Tibial nerve (tissue), 4 donors: ENCODE data around the gene NDFIP1. TPM values are rescaled to one million over a fixed set of nuclear protein-coding genes. Genes with fewer than 3 reads are reported as not detected.
A peak's percentile ranks its signal among the peaks of the same experiment; 100 is the strongest.

ENCODE experiments used
- DNase-seq, 2 donors: peaks; one replicate each; pipeline ENCODE4 v3.0.0-alpha.2; 2019; ENCODE audit warnings: low spot score in 2 of 2
- H3K27ac ChIP-seq, 4 donors: fragments of 200-600 bp; sonication (generic) in 3 of 4; one replicate each; pipeline ENCODE4 v1.5.1; 2017 to 2019; ENCODE audit warnings: mild to moderate bottlenecking in 1 of 4
- H3K27me3 ChIP-seq, 2 donors: fragments of 200-600 bp; sonication (generic) in 1 of 2; one replicate each; pipeline versions ENCODE4 v1.5.1 to v1.6.0; 2017 to 2019
- H3K36me3 ChIP-seq, 3 donors: fragments of 200-600 bp; sonication (generic); one replicate each; pipeline ENCODE4 v1.5.1; 2018 to 2019
- H3K4me1 ChIP-seq, 4 donors: fragments of 200-600 bp; sonication (generic) in 3 of 4; one replicate each; pipeline ENCODE4 v1.5.1; 2017 to 2019
- H3K4me3 ChIP-seq, 4 donors: fragments of 200-600 bp; sonication (generic) in 3 of 4; one replicate each; pipeline ENCODE4 v1.5.1; 2017 to 2019; ENCODE audit warnings: mild to moderate bottlenecking in 1 of 4, moderate library complexity in 1 of 4
- H3K9me3 ChIP-seq, 4 donors: fragments of 200-600 bp; sonication (generic) in 3 of 4; one replicate each; pipeline ENCODE4 v1.5.1; 2017 to 2019
- EP300 ChIP-seq, 2 donors: sonication (generic); formaldehyde crosslinking; IDR thresholded peaks; one replicate each; pipeline ENCODE4 v1.6.1; 2017; ENCODE audit warnings: antibody characterized with exemption in 2 of 2, mild to moderate bottlenecking in 1 of 2
- POLR2A ChIP-seq, 2 donors: fragments of 450-650 bp; IDR thresholded peaks; one replicate each; pipeline ENCODE4 v1.6.1; 2017; ENCODE audit warnings: antibody characterized with exemption in 2 of 2, mild to moderate bottlenecking in 2 of 2, moderate library complexity in 2 of 2
- WGBS, 2 donors: methylation state at CpG; one replicate each; pipeline ENCODE4 v1.1.5; 2018; 5-methylcytosine and 5-hydroxymethylcytosine counted together
- total RNA-seq, 4 donors: library from RNA; depleted of rRNA; stranded (reverse); fragments of >200 nt; gene quantifications; one replicate each; pipeline ENCODE4 v1.1.0, GENCODE V29; 2016
- TF ChIP-seq, protein P1 (sequence below), 5 experiments: fragments of 200-600 bp in 3 of 5; fragments of 450-650 bp in 2 of 5; sonication (generic) in 3 of 5; IDR thresholded peaks; one replicate each; pipeline ENCODE4 v1.5.1; 2016 to 2019; ENCODE audit warnings: antibody characterized with exemption in 5 of 5, mild to moderate bottlenecking in 3 of 5, moderate library complexity in 2 of 5

Gene NDFIP1
- total RNA-seq, 4 donors from 2014 or later, result 96.1 to 172 (median 107) TPM

- no peak for DNase-seq
- TF ChIP-seq EP300 (IDR thresholded peaks at IDR 0.05), result no peak
- no peak for TF ChIP-seq POLR2A (IDR thresholded peaks at IDR 0.05)
- TF ChIP-seq, protein P1, sequence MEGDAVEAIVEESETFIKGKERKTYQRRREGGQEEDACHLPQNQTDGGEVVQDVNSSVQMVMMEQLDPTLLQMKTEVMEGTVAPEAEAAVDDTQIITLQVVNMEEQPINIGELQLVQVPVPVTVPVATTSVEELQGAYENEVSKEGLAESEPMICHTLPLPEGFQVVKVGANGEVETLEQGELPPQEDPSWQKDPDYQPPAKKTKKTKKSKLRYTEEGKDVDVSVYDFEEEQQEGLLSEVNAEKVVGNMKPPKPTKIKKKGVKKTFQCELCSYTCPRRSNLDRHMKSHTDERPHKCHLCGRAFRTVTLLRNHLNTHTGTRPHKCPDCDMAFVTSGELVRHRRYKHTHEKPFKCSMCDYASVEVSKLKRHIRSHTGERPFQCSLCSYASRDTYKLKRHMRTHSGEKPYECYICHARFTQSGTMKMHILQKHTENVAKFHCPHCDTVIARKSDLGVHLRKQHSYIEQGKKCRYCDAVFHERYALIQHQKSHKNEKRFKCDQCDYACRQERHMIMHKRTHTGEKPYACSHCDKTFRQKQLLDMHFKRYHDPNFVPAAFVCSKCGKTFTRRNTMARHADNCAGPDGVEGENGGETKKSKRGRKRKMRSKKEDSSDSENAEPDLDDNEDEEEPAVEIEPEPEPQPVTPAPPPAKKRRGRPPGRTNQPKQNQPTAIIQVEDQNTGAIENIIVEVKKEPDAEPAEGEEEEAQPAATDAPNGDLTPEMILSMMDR (IDR thresholded peaks at IDR 0.05), result no peak
- Histone ChIP-seq H3K27me3 (no peaks in the 10 kb centered on the region), H3K36me3 (no peaks in the 10 kb centered on the region), H3K27ac (peak overlapping the region in 2 of 4 donors; percentile 85 to 93), H3K4me1 (peaks cover 0 to 43% (median 15%) of the 10 kb centered on the region in 4 donors), H3K9me3 (no peaks in the 10 kb centered on the region), H3K4me3 (no peak overlapping the region)
- WGBS, 2 donors, result 38 to 39% methylated on average over 2 of the region's 2 CpGs
These were observed 43.3 kb upstream of the NDFIP1 start for GRCh38 chr5:142065273-142065672.

- 78 to 83% methylated on average over 6 of the region's 6 CpGs for WGBS, 2 donors
These were observed 38.8 kb upstream of the NDFIP1 start for GRCh38 chr5:142069606-142070399.

GRCh38 chr5:142070734-142071133, 37.8 kb upstream of the NDFIP1 start:
- Histone ChIP-seq H3K27me3 (no peaks in the 10 kb centered on the region), H3K9me3 (no peaks in the 10 kb centered on the region), H3K4me3 (no peak overlapping the region), H3K36me3 (no peaks in the 10 kb centered on the region), H3K4me1 (no peaks in the 10 kb centered on the region), H3K27ac (no peak overlapping the region)
- no peak for DNase-seq
- TF ChIP-seq, protein P1 (IDR thresholded peaks at IDR 0.05), result no peak
- TF ChIP-seq EP300 (IDR thresholded peaks at IDR 0.05), result no peak
- TF ChIP-seq POLR2A (IDR thresholded peaks at IDR 0.05), result no peak

More at GRCh38 chr5:142069606-142070399, 38.8 kb upstream of the NDFIP1 start:
- DNase-seq, result no peak
- Histone ChIP-seq H3K4me1 (peaks cover 0 to 9% (median 3%) of the 10 kb centered on the region in 4 donors), H3K4me3 (no peak overlapping the region), H3K9me3 (no peaks in the 10 kb centered on the region), H3K27ac (no peak overlapping the region), H3K27me3 (no peaks in the 10 kb centered on the region), H3K36me3 (no peaks in the 10 kb centered on the region)
- TF ChIP-seq EP300 (IDR thresholded peaks at IDR 0.05) (no peak), POLR2A (IDR thresholded peaks at IDR 0.05) (no peak)
- TF ChIP-seq, protein P1 (IDR thresholded peaks at IDR 0.05), result no peak

- Histone ChIP-seq H3K4me3 (no peak overlapping the region), H3K4me1 (no peaks in the 10 kb centered on the region), H3K27me3 (no peaks in the 10 kb centered on the region), H3K9me3 (no peaks in the 10 kb centered on the region), H3K36me3 (no peaks in the 10 kb centered on the region), H3K27ac (no peak overlapping the region)
- 69 to 73% methylated on average over 3 of the region's 3 CpGs for WGBS, 2 donors
- DNase-seq, result no peak
- TF ChIP-seq, protein P1 (IDR thresholded peaks at IDR 0.05), result no peak
- no peak for TF ChIP-seq EP300 (IDR thresholded peaks at IDR 0.05)
- TF ChIP-seq POLR2A (IDR thresholded peaks at IDR 0.05), result no peak
These were observed 36.1 kb upstream of the NDFIP1 start for GRCh38 chr5:142072488-142072887.

DNA sequence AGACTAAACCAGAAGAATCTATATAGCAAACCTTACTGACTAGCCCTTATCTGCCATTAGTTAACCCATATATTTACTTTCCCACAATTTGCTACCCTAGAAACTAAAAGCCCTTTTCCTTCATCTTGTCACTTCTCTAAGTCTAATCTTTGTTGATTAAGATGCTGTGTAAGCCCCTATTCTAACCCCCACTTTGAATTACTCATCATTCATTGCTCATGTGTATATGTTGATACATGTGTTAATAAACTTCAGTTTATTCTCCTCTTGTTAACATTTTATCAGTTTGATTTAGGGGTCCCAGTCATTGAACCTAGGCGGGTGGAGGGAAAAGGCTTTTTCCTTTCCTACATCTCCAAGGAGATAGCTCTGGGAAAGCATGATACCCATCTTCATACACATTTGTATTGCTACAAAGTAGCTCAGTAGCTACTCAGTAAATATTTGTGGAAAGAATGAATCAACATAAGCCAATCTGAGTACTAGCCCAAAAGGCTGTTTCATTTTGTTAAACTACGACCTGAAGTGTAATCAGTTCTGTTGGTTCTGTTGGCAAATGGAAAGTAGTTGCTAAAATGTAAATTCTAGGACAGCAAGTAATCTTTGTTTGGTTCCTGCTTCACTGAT, 35.1 kb upstream of the NDFIP1 start:
- WGBS, 2 donors, result 87 to 90% methylated on average over 2 of the region's 2 CpGs
- Histone ChIP-seq H3K4me1 (no peaks in the 10 kb centered on the region), H3K4me3 (no peak overlapping the region), H3K27ac (no peak overlapping the region), H3K36me3 (no peaks in the 10 kb centered on the region), H3K9me3 (no peaks in the 10 kb centered on the region), H3K27me3 (no peaks in the 10 kb centered on the region)
- no peak for DNase-seq
- TF ChIP-seq, protein P1 (IDR thresholded peaks at IDR 0.05), result no peak
- TF ChIP-seq POLR2A (IDR thresholded peaks at IDR 0.05), result no peak
- TF ChIP-seq EP300 (IDR thresholded peaks at IDR 0.05), result no peak
